D341Med (cell line): Measurements from ENCODE around the gene ZNFX1.
"Not testable (repeated sequence)": the region's sequence is repeated elsewhere in the genome, so short reads cannot be mapped to it uniquely, and the experiment has no call there.

Experiments
- DNase-seq: peaks from one replicate; pipeline ENCODE4 v3.0.0; 2012; ENCODE audit warnings: low spot score

Gene ZNFX1

DNA sequence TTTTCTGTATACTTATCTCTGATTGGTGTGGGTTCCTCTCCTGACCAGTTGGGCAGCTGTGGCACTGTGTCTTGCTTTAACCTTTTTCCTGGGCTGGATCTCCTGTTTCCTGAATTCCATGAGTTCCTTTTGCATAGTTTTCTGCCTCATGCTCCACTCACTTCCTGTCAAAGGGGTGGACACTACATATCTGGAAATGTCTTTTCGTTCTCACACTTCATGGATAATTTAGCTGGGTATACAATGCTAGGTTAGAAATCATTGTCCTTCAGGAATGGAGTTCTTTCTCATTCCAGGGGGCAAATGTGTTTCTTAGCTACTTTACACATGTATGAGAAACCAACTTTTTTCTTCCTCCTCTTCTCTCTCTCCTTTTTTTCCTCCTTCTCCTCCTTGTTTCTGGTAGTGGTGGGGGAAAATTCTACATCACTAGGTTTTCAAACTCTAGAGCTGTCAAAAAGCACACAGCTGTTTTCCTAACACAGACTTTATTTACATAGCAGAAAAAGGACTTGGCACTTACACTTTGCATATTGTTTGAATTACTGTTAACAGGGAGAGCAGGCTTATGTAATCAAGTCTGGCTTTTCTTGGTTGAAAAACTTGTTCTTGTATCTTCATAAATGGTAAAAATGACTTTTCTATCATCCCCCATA lies 67.6 kb downstream of the ZNFX1 start:
- no peak for DNase-seq

DNA sequence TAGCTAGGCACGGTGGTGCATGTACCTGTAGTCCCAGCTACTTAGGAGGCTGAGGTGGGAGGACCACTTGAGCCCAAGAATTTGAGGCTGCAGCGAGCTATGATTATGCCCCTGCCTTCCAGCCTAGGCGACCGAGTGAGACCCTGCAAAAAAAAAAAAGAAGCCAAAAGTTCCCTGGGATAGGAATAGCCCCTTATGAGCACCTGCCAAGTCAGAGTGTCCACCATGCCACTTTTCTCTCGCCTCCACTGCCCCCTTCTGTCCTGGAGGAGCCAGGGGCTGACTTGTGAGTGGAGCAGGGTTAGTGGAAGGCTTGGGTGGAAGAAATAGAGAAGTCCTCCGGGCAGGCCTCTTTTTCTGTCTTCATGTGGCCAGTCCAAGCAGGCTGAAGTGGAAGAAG lies 70.8 kb downstream of the ZNFX1 start:
- peak; percentile 51 for DNase-seq

DNA sequence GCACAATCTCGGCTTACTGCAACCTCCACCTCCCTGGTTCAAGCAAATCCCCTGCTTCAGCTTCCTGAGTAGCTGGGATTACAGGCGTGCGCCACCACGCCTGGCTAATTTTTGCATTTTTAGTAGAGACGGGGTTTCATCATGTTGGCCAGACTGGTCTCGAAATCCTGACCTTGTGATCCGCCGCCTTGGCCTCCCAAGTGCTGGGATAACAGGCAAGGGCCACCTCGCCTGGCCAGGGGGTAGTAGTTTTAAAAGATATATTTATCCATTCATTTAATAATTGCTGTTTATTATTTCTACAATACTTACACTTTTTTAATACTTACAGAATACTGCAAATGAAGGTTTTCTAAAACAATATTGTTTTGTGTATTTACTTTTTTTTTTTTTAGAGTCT lies 74.1 kb downstream of the ZNFX1 start:
- no peak for DNase-seq

DNA sequence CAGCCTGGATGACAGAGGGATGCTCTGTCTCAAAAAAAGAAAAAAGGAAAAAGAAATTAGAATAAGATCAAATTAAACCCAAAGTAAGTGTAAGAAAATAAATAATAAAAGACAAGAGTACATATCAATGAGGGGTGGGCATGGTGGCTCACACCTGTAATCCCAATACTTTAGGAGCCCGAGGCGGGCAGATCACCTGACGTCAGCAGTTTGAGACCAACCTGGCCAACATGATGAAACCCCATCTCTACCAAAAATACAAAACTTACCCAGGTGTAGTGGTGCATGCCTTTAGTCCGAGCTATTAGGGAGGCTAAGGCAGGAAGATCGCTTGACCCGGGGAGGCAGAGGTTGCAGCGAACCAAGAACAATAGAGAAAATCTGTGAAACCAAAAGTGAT lies 74.8 kb downstream of the ZNFX1 start:
- no peak for DNase-seq

DNA sequence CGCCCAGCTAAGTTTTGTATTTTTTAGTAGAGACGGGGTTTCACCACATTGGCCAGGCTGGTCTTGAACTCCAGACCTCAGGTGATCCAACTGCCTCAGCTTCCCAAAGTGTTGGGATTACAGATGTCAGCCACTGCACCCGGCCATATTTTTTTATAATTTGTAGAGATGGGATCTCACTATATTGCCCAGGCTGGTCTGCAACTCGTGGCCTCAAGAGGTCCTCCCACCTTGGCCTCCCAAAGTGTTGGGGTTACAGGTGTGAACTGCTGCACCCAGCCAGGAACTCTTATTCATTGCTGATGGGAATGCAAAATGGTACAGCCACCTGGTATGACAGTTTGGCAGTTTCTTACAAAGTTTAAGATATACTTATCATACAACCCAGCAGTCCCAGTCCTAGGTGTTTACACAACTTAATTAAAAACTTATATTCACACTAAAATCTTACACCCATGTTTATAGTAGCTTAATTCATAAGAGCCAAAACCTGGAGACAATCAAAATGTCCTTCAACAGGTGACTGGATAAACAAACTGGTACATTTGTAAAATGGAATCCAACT lies 78.0 kb downstream of the ZNFX1 start:
- DNase-seq, result no peak

DNA sequence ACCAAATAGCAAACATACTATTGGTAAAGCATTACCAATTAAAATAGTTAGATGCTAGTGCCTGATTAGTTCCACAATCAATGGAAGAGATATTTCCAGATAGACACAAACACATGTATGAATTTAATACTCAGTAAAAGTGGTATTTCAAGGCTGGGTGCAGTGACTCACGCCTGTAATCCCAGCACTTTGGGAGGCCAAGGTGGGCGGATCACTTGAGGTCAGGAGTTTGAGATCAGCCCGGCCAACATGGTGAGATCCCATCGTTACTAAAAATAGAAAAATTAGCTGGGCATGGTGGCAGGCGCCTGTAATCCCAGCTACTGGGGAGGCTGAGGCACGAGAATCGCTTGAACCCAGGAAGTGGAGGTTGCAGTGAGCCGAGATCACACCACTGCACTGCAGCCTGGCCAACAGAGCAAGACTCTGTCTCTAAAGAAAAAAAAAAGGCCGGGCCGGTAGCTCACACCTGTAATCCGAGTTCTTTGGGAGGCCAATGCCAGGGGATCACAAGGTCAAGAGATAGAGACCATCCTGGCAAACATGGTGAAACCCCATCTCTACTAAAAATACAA lies 84.8 kb downstream of the ZNFX1 start:
- DNase-seq, result not testable (repeated sequence)
